GM19467 (cell line): ENCODE results near the gene PASD1.
A peak's percentile ranks its signal among the peaks of the same experiment; 100 is the strongest.
"Not testable (repeated sequence)": the region's sequence is repeated elsewhere in the genome, so short reads cannot be mapped to it uniquely, and the experiment has no call there.

Experiments used
- ATAC-seq: cut with Tn5 transposase; IDR thresholded peaks from one replicate; pipeline ENCODE4 v1.9.1; 2021; ENCODE audit warnings: mild to moderate bottlenecking, moderate library complexity; ENCODE audit not compliant: unreplicated experiment

The PASD1 gene

DNA sequence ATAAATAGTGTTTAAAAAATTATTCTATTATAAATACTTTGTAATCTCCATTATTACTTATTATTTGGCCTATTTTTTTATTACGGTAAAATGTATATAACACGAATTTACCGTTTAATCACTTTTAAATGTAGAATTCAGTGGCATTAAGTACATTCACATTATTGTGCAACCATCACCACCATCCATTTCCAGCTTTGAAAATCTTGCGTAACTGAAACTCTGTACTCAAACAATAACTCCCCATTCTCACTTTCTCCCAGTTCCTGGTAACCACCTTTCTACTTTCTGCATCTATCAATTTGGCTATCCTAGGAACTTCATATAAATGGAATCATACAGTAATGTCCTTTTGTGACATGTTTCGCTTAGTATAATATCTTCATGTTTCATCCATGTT, 45.7 kb downstream of the PASD1 start:
- ATAC-seq: no peak

DNA sequence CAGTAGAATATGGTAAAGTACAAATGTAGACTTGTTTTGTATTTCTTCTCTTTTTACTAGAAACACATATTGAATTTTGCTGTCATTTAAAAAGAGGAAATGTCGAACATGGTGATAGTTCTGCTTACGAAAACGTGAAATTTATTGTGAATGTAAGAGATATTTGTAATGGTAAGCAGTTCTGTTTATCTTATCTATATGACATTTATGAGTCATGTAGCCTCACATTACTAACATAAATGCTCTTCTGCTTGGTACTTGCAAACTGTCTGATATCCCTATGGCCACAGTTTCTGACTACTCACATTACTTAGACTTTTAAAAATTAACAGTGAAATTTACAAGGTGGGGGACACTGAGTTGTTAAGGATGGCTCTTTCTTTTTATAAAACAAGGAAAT, 57.9 kb downstream of the PASD1 start:
- no peak for ATAC-seq

DNA sequence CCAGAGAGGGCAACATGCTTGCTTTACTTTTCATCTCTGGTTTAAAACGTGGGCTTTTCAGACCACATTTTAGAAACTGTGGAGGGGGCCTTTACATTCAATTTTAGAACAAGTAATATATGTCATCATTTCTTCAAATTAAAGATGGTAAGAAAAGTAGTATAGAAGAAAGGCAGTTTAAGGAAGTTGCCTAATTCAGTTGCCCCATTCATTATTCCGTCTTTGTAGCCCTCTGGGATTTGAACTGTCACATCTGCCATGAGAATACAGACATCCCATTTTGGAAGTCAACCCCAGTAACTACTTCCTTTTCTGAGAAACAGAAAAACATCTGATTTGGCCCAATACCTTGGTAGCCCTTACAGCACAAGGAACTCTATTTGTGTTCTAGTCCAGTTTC, 61.2 kb downstream of the PASD1 start:
- no peak for ATAC-seq

DNA sequence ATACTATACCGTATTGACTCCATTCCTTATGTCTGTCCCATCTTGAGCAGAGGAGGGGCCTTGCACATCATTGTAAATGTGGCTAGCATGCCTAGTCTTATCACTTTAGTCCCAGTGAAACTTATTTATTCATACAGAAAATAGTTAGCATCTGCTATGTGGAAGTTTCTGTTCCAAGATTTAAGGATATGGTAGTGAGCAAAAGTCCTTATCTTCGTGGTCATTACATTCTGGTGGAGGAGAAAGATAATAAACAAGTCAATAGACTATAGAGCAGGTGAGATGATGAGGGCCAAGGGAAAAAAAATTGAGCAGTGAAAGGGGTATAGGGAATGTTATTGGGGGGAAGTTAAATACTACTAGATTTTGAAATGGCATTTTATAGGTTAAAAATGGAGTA, 68.3 kb downstream of the PASD1 start:
- no peak for ATAC-seq

DNA sequence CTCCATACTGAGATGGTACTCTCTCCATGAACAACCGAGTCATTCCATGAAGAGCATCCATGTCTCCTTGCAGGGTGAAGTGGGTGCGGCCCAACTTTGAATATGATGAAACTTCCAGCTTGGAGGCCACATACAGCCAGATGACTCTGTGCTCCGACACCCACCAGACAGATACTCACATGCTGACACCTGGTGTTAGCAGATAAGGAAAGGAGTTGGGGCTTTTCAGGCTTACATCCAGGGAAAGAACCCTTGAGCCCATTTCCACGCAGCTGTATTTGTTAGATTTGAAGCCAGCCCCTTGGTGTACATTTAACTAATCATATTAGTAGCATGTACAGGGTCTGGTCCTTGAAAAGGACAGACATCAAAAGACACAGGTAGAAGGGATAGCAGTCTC, 69.7 kb downstream of the PASD1 start:
- no peak for ATAC-seq

DNA sequence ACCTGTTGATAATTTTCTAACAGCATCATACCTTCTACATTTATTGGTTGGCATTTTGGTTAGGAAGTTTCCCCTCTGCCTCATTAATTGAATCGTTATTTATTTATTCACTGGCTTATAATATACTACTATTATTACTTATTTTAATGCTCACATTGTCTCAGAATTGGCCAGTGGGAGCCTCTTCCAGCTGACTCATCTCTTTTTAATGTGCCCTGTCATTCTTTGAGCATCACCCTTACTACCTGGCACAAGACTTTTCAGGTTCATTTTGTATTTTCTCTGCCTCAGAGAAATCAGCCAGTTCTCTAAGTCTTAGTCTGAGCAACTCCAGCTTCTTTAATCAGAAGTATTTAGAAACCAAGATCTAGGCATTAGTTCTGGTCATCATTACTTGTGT, 71.5 kb downstream of the PASD1 start:
- ATAC-seq: no peak

DNA sequence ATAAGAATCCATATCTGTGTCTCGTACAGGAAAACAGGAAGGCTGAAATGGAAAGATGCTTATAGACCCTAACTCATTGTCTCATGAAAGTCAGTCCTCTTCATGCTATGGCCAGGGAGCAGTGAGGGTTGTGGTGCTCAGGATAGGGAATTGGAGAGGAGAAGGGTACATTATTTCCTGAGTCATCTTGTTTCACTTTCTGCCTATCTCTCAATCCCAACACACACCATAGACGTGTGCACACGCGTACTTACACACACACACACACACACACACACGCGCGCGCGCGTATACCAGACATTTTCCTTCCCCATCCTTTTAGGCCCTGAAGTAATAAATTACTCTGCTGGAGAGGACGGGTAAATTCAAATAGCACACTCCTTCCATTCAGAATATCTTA, 78.1 kb downstream of the PASD1 start:
- no peak for ATAC-seq

DNA sequence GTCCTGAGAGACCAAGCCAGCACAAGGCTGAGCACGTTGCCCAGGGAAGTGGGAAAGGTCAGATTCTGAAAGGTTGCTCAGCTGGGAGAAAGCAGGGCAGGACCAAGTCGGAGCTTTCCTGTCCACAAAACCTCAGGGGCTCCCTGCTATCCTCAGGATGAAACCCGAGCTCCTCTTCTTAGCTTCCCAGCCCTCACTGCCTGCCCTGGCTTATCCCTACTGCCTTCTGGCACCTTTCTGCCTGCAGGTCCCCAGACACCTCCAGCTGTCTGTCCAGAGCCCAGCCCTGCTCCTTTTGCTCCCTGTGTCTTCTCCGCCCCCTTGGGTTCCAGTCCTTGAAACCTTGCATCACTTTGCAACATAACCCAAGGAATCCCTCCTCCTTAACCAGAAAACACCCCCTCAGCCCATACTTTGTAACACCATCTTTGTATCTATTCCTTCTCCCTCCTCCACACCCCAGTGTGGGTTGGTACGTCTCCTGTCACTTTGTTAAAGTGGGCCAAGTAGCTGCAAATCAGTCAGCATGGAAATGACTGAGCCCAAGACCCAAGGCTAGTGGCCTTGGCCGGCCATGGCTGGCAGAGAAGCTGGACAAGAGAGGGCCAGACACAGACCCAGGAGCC, 111.8 kb downstream of the PASD1 start:
- ATAC-seq: no peak

DNA sequence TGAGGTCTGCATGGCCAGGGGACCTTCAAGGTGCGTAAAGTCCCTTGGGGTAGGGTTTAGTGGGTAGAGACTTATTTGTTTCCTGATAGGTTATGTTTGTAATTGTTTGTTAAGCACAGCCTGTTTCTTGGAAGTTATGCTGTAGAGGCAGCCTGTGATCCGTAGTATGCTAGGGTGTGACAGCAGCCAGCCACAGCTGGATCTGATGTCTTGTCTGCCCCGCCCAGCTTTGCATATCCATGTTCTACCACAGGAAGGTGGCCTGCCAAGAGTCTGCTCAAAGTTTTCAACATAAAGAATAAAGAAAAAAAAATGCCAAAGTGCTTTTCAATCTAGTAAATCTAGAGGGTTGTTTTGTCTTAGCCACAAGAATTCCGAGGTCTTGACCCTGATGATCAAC, 112.7 kb downstream of the PASD1 start:
- ATAC-seq: no peak

DNA sequence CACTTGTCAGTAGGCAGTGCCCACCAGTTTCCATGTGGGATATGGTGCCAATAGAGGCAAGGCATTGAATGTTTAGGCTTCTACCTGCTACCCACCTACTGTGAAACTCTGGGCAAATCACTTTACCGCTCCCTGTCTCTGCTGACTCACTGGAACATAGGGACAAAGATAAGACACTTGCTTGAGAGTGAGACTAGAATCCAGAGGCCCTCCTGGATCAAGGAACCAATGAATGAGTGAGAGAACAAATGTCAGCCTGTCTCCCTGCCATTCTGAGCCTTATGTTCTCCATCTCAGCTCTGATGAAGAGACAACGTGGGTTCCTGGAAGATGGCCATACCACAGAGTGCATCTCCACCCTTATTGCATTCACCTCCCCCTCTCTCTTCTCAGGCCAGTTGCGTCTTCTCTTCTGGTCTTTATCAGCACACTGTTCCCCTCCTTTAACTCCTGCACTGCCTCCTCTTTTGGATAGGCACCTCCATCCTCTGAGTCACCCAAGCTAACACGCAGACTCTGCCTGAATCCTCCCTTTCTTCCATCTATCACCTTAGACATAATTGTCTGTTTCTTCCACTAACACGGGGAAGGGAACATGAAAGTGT, 116.4 kb downstream of the PASD1 start:
- no peak for ATAC-seq

DNA sequence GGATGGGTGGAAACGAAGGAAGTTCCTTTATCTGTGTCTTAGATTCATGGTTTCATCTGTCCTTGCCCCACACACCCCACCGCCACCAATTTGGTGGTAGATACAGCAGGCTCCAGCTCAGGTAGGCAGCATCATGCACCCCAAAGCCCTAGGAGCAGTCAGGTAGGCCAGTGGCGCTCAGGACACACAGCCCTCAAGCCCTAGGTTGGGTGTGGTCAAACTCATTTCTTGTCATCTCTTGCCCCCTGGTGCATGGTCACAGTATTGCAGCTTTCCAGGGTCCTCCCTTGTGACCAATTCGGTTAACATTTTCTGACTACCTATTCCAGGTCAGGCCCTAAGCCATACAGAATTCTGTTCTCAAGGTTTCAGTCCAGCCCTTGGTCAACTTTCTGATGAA, 117.3 kb downstream of the PASD1 start:
- peak; percentile 91 for ATAC-seq

DNA sequence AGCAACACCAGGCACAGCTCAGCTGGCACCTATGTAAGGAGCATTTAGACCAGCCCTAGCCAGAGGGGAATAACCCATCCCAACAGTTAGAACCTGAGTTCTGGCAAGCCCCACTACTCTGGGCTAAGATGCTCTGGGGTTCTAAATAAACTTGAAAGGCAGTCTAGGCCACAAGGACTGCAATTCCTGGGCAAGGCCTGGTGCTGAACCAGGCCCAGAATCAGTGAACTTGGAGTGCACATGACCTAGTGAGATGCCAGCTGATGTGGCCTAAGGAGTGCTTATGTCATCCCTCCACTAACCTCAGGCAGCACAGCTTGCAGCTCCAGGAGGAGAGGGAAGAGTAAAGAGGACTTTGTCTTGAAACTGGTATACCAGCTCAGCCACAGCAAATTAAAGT, 124.2 kb downstream of the PASD1 start:
- no peak for ATAC-seq

DNA sequence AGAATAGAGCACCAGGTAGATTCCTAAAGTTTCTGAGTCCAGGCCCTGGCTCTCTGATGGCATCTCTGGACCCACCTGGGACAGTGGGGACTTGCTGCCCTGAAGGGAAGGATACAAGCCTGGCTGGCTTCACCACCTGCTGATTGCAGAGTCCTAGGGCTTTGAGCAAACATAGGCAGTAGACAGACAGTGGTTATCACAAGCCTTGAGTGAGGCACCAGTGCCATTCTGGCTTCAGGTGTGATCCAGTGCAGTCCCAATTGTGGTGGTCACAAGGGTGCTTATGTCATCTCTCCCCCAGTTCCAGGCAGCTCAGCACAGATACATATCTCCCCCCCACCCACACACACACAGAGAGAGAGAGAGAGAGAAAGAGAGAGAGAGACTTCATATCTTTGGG, 125.2 kb downstream of the PASD1 start:
- no peak for ATAC-seq

DNA sequence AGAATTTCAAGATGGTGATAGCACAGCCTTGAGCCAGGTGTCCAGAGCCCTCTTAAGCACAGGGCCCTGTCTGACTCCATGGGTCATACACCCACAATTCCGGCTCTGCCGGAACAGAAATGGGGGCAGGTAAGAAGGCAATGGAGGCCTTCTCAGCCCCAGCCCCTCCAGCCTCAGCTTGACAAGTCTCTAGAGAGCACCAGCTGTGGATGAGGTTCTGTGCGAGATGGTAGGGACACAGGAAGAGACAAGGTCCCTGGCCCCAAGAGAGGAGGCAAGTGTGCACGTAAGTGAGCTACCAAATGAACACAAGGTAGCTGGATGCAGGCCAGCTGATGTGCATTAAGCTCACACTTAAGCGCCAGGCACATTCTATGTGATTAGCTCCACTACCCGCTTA, 129.3 kb downstream of the PASD1 start:
- ATAC-seq: no peak

DNA sequence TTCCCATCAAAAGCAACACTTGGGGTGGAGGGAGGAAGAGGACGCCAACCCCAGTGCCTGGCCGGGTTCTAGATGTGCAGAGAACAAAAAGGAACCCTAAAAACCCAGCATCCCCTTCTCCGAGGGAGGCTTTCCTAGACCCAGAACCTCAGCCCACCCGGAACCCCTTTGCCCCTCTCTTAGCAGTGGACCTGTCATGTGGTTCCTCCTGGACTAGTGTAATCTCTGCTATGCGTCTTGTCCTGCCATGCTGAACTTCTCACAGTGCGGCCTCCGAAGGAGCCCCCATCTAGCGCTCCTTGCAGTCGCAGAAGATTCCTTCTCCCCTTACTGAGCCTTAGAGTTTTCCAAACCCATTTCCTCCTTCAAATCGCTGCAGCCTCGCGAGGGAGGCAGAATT, 130.6 kb downstream of the PASD1 start:
- ATAC-seq: no peak

DNA sequence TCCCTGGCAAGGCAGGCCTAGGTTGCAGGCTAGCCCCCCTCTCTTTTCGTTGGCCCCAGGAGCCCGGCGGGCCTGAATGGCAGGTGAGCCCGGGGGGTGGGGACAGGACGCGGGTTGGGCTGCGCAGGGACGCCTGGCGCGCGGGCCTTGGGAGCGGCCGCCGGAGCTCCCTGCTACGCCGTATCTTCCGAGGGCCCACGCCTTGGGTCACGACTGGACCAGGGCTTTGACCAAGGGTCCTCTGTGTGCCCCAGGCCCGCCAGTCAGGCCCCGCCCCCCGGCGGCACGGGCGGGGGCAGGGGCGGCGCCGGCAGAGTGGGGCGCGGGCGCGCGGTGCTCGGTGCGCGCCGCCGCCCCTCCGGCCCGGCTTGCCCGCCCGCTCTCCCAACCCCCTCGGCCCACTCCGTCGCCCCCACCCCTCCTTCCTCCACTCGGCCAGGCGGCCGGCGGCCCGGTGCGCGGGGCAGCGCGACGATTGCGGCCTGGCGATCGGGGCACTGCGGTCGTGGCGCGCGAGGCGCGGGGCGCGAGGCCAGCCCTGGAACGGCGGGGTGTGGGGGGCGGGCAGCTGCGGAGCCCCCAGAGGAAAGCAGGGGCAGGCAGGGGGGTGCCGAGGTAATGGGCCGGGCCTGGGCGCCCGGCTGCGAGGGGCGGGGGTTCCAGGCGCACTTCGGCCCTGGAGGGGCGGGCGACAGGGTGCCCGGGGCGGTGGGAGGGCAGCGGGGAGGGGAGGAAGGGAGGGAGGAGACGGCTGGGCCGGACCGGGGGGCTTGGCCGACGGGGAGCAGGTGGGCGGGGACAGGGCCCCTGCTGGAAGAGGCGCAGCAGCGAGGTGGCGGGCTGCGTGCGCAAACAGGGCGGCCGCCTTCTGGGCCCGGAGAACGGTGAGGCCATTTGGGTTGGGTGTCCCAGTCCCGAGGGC, 131.4 kb downstream of the PASD1 start, which contains the start of gene PRRG3:
Gene PRRG3 (plus strand): TSS at position 798 of the 922 bp plus-strand sequence. CDS start 3,357 bp downstream, outside the sequence.
- ATAC-seq: no peak

DNA sequence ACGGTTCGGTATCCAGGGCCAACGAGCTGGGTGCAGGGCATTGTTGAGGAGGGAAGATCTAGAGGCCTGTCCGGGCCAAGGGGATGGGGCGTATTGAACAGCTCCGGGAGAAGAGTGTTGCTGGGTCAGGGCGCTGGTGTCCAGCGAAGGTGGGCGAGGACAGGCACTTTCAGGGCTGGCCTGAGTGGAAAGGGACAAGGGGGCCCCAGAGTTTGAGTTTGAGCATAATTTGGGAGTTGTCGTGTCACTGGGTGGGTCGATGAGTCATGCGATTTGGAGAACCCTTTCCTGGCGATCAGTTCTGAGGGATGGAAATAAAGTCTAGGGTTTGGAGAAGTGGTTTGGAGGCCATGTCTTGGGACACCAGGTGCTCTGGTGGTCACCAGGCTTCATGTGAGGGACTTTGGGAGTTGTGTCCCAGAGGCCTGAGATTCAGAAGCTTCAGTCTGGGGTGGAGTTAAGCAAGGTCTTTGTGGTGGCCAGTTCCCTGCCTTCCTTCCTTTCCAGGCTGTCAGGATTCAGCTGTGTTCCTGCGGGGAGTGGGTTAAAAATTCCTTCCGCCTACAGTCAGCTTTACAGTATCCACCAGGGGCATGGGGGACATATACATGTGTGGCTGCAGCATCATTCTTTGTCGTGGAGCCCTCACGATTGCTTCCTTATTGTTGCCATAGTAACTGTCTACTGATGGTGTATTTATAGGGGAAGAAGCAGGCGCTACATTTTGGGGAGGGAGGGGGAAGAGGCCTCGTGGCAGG, 132.3 kb downstream of the PASD1 start:
- ATAC-seq: no peak

DNA sequence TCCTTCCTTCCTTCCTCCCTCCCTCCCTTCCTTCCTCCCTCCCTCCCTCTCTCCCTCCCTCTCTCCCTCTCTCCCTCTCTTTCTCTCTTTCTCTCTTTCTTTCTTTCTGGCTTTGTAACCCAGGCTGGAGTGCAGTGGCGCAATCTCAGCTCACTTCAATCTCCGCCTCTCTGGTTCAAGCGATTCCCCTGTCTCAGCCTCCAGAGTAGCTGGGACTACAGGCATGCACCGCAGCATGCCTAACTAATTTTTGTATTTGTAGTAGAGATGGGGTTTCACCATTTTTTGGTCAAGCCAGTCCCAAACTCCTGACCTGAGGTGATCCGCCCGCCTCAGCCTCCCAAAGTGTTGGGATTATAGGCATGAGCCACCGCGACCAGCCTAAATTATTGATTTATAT, 133.6 kb downstream of the PASD1 start:
- ATAC-seq: not testable (repeated sequence)

DNA sequence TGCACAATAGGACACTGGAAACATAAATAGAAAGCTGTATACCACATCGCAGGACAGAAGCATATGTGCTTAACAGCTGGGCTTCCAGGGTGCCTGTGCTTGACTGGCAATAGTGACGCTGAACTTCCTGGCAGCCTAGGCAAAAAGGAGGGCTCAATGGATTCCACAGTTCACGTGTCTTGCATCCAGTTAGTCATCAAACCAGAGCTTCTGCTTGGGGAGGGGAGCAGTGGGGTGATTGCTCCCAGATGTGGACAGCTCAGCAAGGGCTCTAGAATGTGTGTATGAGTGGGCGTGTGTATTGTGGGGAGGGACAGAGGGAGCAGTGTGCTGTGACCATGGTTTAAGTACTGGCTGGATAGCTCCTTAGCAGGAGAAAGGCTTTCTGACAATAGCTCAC, 134.0 kb downstream of the PASD1 start:
- no peak for ATAC-seq

DNA sequence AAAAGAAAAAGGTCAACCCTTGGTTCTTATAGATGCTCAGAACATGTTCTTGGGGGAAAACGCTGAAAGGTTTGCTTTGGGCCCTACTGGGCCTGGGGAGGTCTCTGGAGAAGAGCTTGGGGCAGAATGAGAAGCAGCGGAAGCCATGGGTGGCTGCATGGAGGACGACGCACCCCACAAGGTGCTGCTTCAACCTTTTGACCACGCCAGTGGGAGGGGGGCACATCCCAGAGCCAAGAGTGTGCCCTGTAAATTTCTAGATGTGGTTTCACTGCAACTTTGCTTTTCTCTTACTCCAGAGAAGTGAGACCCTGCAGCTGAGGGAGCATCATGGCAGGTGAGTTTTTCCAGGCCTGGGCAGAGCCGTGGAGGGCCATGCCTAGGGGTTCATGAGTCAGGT, 135.0 kb downstream of the PASD1 start:
- ATAC-seq: no peak

DNA sequence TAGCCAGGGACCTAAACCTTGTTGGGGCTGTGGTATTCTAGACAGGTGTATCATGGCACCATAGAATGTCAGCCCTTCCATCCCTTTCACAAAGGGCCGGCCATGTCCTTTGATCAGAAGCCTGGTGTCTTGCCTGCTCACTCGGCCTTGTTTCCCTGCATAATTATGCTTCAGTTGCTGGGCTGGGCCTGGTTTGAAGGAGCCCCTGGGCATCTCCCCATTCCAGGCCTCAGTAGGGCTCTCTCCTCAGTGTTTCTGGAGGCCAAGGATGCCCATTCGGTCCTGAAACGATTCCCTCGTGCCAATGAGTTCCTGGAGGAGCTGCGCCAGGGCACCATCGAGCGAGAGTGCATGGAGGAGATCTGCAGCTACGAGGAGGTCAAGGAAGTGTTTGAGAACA, 136.3 kb downstream of the PASD1 start:
- ATAC-seq: no peak
